T-helper 1 cell treated with Interleukin-12 subunit alpha and Interleukin-12 subunit beta and Interleukin-4 antibody, amounts not matched to agents 30 ng/mL and 1 ng/mL, for 36 hours (primary cell): ENCODE results near the gene USP48. TPM values are rescaled to one million over a fixed set of nuclear protein-coding genes. Genes with fewer than 3 reads are reported as not detected.
"Not testable (repeated sequence)": the region's sequence is repeated elsewhere in the genome, so short reads cannot be mapped to it uniquely, and the experiment has no call there.

Experiments
- intact Hi-C: fragments of 100-400 bp; cut with micrococcal nuclease; formaldehyde crosslinking; loops from one replicate; pipeline ENCODE4 v1.15.1; 2024
- total RNA-seq: library from RNA; stranded (reverse); gene quantifications from 2 replicates; pipeline ENCODE4 v1.2.3, GENCODE V29; 2022

Gene USP48
- total RNA-seq, 1 donor from 2014 or later: 81.6 TPM

DNA sequence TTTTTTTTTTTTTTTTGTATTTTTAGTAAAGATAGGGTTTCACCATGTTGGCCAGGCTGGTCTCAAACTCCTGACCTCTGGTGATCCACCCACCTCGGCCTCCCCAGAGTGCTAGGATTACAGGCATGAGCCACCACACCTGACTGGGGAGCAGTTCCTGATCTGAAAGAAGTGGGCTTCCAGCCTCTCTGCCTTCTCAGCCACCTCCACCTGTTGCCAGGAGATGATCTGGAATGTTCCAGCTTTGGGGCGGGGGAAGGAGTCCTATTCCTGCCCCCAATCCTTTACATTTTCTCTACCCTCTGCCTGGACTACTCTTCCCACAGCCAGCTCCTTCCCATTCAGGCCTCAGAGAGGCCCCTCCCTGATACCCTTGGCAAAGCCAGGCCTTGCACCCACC, 141.9 kb downstream of the USP48 start:
- intact Hi-C loops: no loop called here

DNA sequence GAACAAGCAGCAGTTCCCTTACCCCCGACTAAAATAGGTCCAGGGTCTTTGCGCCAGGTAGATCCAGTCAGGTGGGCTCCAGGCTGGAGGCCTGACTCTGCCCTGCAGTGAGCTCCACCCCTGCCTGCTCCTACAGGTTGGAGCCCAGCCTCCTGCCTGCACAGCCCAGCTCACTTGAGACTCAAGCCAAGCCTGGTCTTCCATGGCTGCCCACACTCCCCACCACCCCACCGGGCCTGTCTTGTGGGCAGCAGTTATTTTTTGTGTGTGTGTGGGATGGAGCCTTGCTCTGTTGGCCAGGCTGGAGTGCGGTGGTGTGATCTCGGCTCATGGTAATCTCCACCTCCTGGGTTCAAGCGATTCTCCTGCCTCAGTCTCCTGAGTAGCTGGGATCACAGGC, 142.3 kb downstream of the USP48 start:
- intact Hi-C loops: no loop called here

DNA sequence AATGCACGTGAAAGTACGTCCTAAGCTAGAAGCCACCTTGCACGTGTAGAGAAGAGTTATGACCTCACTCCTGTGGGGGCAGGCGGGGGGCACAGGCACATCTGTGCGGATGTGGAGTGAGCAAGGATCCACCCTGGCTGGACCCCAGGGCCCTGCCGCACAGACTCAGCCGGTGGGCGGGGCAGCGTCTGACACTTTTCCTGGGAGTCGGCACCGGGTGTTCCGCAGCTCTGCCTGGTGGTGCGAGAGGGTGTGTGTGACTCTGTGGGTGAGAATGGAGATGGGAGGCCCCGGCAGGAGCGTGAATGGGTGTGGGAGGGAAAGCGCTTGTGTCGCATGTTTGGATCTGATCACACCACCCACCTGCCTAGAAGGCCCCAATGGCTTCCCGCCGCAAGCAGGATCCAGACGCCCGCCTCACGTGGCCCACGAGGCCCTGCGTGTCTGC, 143.3 kb downstream of the USP48 start:
- intact Hi-C loops: no loop called here

DNA sequence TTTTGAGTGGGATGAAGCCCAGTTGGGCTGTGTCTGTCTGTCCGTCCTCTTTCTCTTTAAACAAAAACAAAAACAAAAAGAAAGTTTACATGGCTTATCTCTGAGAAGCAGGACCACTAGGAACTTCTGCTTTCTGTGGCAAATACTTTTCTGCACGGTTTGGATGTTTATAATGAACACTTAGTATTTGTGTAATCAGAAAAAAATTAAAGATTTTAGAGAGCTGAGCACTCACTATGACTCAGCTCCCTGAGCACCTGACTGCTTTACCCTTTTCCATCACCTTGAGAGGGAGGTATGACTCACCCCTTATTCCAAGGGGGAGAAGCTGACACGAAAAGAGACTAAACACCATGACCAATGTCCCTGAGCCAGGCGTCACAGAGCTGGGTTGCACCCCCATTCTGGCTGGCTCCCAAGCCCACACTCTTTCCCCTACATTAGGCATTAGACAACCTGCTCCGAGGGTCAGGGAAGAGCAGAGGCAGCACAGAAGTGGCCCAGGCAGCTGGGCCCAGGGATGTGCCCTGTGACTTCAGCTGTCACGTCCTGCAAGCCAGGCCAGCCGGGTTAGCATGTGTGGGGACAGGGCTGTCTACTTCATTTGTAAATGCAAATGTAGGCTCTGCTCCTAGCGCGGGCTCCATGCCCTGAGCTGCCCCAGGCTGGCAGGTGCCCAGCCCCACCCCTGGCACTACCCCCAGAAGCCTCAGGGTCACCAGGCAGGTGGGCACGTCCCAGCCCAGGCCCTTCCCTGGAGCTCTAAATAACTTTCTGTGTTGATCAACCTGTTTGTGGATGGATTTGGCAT, 144.2 kb downstream of the USP48 start:
- intact Hi-C loops: no loop called here

DNA sequence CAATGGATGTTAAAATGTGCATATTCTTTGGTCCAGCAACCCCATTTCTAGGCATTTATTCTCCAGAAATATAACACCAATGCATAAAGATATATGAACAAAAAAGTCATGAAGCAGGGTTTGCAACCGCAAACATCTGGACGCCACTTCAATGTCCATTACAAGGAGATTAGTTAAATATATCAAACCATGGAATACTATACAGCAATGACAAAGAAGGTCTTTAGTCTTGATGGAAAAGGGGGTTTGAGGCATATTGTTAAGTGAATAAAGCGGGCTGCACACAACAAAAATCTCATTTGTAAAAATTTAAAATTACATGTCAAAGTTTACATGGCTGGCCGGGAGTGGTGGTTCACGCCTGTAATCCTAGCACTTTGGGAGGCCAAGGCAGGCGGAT, 145.4 kb downstream of the USP48 start:
- intact Hi-C loops: no loop called here

DNA sequence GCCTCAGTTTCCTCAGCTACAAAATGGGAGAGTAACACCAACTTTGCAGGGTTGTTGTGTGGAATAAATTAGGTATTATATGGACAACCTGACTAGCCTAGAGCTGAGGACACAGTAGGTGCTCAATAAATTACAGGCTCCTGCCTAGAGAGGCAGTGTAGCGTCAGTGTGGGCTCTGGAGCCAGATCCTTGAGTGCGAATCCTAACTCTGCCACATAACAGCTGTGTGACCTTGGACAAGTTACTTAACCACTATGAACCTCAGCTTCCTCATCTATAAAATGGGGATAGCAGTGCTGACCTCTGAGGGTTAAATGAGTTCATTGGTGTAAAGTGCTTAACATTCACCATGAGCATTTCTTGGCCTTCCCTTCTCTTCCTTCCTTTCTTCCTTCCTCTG, 146.9 kb downstream of the USP48 start:
- intact Hi-C loops: no loop called here

DNA sequence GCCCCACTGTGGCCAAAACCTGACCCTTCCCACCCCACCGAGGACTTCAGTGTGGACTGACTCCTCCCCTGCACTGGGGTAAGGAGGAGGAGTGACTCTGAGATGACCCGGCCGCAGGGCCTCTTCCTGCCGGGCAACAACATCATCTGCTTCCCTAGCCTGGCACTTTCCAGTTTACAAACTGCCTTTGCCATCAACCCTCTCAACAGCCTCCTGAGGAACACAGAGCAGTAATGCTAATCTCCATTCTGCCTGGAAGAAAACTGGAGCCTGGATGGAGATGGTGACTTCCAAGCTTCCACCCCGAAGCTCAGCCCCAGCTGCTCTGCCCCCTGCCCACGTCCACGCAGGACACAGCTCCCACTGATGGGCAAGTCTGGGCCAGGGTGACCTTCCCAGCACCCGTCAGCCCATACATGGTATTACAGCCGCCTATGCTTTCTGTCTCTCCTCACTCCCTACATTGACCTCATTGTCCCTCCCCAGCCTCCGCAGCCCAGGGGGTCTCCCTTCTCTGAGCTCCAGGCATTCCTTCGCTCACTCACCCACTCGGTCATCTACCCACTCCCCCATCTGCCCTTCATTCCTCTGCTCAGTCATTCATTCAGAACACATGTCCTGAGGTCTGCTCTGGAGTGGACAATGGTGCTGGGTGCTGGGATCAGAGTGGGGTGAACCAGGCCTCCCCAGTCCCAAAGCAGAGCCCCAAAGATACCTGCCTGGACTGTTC, 148.0 kb downstream of the USP48 start:
- intact Hi-C loops: no loop called here

DNA sequence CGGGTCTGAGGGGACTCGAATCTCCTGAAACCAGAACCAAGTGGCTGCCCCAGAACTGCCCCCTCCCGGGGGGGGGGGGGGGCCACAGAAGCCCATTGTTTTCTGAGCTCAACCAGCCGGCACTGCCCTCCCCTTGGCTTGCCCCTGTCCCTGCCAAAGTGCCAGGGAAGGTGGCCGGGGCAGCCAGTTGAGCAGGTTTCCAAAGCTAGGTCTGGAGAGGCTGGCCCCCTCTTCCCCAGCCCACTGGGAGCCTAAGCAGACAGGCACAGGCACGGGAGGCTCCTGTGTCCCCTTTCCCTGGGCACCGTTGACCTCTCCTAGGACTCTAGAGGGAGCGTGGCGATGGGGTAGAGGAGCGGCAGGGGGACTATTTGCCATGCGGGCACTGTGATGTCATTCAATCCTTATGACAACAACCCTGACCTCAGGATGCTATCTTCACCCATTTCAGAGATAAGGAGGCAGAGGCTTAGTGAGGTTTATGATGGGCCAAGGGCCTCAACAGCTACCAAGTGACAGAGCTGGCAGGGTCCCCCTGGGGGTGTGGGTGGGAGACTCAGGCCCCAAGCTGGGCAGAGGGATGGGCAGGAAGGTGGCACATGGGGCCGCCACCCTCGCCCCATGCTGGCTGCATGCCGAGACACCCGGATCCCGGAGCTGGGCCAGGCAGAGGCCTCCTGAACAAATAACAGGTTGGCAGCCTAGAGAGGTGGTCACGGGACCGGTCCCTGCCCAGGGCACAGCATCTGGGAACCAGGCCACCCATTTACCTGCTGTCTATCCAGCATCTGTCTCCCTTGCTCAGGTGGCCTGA, 148.8 kb downstream of the USP48 start:
- intact Hi-C loops: no loop called here

DNA sequence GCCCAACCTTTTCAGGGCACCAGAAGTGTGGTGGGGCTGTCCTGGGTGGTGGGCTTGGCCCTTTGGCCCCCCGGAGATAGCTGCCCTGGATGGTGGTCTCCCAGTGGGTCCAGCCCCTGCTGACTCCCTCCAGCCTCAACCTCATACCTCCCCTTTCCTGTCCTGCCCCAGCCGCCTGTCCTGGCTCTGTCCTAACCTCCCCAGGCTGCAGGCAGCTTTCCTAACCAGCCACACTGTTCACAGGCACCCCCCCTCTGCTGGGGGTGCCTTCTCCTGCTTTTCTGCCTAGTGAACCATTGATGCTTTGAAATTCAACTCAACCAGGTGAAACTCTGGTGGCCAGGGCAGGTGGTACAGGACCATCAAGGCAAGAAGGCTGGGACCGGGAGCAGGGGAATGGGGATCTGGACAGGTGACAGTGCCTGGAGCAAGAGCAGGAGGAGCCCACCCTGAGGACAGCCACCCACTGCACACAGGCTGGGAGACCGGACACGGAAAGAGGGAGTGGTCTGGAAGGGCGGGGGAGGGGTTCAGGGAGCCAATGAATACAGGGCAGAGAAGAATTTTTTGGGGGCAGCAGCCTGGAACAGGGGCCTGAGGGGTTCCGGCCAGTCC, 149.7 kb downstream of the USP48 start:
- intact Hi-C loops: no loop called here

DNA sequence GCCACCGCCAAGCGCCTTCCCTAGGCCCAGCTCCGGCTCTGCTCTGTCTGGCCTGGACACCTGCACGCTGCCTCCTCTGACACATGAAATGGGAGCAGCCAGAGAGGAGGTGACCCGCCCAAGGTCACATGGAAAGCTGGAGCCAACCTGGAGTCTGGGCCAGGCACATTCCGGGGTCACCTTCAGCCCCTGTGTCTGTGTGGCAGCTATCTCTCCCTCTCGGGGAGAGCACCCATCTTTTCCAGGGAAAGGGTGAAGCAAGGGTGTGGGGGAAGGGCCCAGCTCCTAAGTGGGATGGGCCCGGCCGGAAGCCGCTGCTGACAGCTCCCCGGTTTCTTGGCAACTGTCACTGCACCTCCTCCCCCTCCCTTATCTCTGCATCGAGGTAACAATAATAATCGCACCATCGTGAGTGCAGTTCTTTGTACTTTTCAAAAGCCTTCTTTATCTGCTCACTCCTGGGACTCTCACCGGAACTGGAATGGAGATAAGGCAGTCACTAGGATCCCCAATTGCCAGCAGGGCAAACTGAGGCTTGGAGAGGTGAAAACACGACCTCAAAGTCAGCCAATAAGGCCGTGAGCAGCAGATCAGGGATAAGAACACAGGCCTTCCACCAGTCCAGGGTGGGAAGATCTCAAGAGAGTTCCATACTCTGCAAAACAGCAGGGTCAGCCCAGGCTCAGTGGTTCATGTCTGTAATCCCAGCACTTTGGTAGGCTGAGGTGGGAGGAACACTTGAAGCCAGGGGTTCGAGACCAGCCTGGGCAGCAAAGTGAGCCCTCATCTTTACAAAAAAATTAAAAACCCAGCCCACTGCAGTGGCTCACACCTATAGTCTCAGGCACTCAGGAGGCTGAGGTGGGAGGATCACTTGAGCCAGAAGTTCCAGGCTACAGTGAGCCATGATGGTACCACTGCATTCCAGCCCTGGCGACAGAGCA, 150.7 kb downstream of the USP48 start:
- intact Hi-C loops: no loop called here

DNA sequence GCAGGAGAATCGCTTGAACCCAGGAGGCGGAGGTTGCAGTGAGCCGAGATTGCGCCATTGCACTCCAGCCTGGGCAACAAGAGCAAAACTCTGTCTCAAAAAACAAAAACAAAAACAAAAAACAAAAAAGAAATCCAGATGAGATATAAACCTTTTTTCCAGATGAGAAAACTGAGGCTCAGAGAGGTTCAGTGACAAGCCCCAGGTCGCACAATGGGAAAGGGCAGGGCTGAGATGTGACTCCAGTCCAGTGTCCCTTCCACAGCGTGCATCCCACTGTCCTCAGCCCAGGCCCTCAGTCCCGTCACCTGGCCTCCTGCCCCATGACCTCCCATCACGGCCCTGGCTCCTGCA, 151.4 kb downstream of the USP48 start:
- intact Hi-C loops: not testable (repeated sequence)

DNA sequence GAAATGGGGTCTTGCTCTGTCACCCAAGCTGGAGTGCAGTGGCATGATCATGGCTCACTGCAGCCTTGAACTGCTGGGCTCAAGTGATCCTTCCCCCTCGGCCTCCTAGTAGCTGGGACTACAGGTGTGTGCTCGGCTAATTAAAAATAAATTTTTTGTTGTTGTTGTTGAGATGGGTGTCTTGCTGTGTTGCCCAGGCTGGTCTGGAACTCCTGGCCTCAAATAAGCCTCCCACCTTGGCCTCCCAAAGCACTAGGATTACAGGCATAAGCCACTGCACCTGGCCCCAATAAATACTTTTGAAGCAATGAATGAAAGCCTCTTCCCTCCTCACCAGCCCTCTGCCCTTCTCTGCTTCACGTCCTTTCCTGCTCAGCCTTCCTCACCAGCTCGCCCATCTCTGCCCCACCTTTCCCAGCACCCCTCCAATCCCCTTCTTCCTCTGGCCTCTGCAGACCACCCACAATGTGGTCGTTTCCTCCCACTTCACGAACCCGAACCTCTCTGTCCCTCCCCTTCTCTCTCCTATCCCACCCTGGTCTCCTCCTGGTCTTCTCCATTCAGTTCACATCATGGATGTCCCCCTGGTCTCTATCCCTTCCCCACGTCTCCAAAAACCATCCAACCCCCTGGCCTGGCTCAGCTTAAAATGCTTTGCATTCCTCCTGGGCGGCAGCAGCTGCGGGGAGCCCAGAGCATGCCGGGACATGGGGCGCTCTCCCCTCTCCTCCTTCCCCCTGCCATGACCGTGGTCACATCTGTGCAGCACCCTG, 152.2 kb downstream of the USP48 start:
- intact Hi-C loops: no loop called here

DNA sequence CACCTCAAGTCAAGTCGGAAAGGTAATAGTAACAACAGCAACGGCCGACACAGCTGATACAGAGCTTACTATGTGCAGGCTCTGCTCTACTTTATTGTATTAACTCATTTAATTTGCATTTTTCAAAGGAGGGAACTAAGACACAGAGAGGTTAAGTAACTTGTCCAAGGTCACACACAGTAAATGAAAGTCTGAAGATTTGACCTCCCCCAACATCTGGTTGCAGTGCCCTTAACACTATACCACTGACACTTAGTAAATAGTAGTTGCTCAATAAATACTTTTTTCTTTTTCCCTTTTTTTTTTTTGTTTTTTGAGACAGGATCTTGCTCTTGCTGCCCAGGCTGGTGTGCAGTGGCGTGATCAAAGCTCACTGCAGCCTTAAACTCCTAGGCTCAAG, 153.0 kb downstream of the USP48 start:
- intact Hi-C loops: no loop called here

DNA sequence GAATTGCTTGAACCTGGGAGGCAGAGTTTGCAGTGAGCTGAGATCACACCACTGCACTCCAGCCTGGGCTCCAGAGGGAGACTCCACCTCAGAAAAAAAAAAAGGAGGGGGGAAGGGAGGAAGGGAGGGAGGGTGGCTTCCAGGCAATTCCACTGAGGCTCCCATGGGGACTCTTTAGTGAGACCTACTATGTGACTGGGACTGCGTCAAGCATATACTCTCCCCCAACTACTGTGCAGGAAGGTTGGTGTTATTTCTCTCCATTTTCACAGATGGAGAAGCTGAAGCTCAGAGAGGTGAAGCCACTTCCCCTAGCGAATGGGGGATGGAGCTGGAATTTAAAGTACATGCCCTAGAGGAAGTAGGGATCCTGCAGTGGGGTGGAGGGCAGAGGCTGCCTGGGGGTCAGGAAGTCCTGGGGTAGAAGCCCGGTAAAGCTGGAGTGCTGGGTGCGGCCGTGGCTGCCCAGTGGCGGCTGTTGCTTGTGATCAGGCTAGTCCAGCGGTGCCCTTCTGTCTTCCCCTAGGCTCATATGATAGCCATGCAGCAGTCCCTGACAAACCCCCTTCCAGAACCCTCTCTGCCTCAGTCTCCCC, 154.1 kb downstream of the USP48 start:
- intact Hi-C loops: no loop called here

Other genes with a start within 250 kb of the USP48 start
- gene RAP1GAP, start 113.8 kb downstream of the USP48 start, total RNA-seq: 0.10 and 0.54 TPM in 2 replicates
- not detected in 2 replicates for gene LDLRAD2, start 29.1 kb upstream of the USP48 start, total RNA-seq
- gene HSPG2, start 154.2 kb upstream of the USP48 start, total RNA-seq: 3.9 and 4.0 TPM in 2 replicates
- not detected in 2 replicates for gene CELA3B, start 193.9 kb upstream of the USP48 start, total RNA-seq
- gene CELA3A, start 218.5 kb upstream of the USP48 start, total RNA-seq: not detected in 2 replicates